Activated CD8-positive, alpha-beta memory T cell treated with anti-CD3 and anti-CD28 coated beads, Interleukin-2, amount 50 U/mL, for 1 hour (primary cell): ENCODE data around the gene CACNA1S.
A peak's percentile ranks its signal among the peaks of the same experiment; 100 is the strongest.

Experiments used
- DNase-seq: peaks from one replicate; pipeline ENCODE4 v3.0.0-alpha.2; 2020; ENCODE audit errors: extremely low read depth

Gene CACNA1S

GRCh38 chr1:201034671-201035070, 77.6 kb downstream of the CACNA1S start:
- DNase-seq: no peak

GRCh38 chr1:201032408-201032807, 79.8 kb downstream of the CACNA1S start:
- no peak for DNase-seq

GRCh38 chr1:201028461-201028889, 83.8 kb downstream of the CACNA1S start:
- DNase-seq: no peak

GRCh38 chr1:201026836-201027235, 85.4 kb downstream of the CACNA1S start:
- no peak for DNase-seq

- DNase-seq: no peak
These were observed 86.0 kb downstream of the CACNA1S start for GRCh38 chr1:201026234-201026633.

- no peak for DNase-seq
These were observed 86.6 kb downstream of the CACNA1S start for GRCh38 chr1:201025571-201026002.

GRCh38 chr1:201024625-201024998, 87.6 kb downstream of the CACNA1S start:
- no peak for DNase-seq

GRCh38 chr1:201023920-201024624, 88.2 kb downstream of the CACNA1S start:
- DNase-seq: no peak

- peak; percentile 71 for DNase-seq
These were observed 88.7 kb downstream of the CACNA1S start, which contains the start of gene KIF21B for GRCh38 chr1:201023517-201023902. KIF21B (minus strand) TSS chr1:201023714; CDS start chr1:201023383, 331 bp downstream.

GRCh38 chr1:201022820-201023516, 89.3 kb downstream of the CACNA1S start:
- DNase-seq: no peak

- DNase-seq: no peak
These were observed 89.8 kb downstream of the CACNA1S start for GRCh38 chr1:201022493-201022819.

GRCh38 chr1:201021630-201022492, 90.4 kb downstream of the CACNA1S start:
- no peak for DNase-seq

GRCh38 chr1:201020721-201021629, 91.3 kb downstream of the CACNA1S start:
- no peak for DNase-seq

- no peak for DNase-seq
These were observed 92.1 kb downstream of the CACNA1S start for GRCh38 chr1:201020040-201020591.

GRCh38 chr1:201019321-201019977, 92.8 kb downstream of the CACNA1S start:
- DNase-seq: peak; percentile 69

- DNase-seq: no peak
These were observed 94.4 kb downstream of the CACNA1S start for GRCh38 chr1:201017828-201018163.

- no peak for DNase-seq
These were observed 95.0 kb downstream of the CACNA1S start for GRCh38 chr1:201016943-201017827.

GRCh38 chr1:201016211-201016651, 96.0 kb downstream of the CACNA1S start:
- no peak for DNase-seq

GRCh38 chr1:201015551-201016091, 96.6 kb downstream of the CACNA1S start:
- no peak for DNase-seq
